ENCODE measurements around the gene CERK. TPM values are rescaled to one million over a fixed set of nuclear protein-coding genes. Genes with fewer than 3 reads are reported as not detected.
A peak's percentile ranks its signal among the peaks of the same experiment; 100 is the strongest.

Gene CERK
- total and polyA plus RNA-seq, 2 of the 13 experiments (the other 11 are each of a cell fraction or from before 2014, with no cell fraction given): 40.3 to 41.9 TPM

DNA sequence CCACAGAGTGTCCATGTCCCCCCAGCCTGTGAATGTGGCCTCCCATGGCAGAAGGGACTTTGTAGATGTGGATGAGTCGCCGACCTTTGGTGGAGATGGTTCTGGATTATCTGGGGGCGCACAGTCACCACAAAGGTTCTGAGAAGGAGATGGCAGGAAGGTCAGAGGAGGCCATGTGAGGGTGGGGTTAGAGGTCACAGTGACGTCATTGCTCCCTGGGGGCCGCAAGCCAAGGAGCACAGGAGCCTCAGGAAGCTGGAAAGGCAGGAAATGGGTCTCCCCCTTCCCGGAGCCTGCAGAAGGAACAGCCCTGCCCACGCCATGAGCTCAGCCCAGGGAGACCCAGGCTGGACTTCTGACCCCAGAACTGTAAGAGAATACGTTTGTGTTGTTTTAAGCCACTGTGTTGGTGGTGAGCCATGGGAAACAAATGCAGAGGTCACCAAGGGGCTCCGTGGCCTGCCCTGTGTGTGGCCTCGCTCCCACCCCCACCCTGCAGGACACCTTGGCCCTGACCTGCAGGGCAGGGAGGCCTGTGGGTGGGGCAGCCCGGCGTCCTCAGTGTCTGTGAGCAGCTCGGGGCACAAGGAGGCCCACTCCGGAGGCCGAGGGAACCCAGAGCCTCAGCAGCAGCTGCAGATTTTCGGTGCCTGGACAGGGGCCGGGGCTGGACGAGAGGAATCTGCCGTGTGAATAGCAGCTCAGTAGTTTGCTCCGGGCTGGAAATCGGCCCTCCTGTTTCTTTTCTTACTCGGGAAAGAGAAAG lies 85.8 kb downstream of the CERK start (continued):
- TF ChIP-seq RFXAP (CRISPR knock-in tag; IDR thresholded peaks at IDR 0.05; ENCODE audit: borderline replicate concordance) (no peak), ZNF556 (CRISPR knock-in tag; IDR thresholded peaks at IDR 0.05; ENCODE audit: borderline replicate concordance) (no peak), ZNF136 (CRISPR knock-in tag; IDR thresholded peaks at IDR 0.05; ENCODE audit: low read depth) (no peak), KDM6A (CRISPR knock-in tag; IDR thresholded peaks at IDR 0.05; ENCODE audit: low read depth) (peak; percentile 71; the same call in 1 of the 2 replicates), JUND (CRISPR knock-in tag; IDR thresholded peaks at IDR 0.05) (peak; percentile 79), ZMYM4 (CRISPR knock-in tag; IDR thresholded peaks at IDR 0.05) (0 out of 2 replicates have a peak, but pooled peaks have one; percentile 23), NR2C2 (CRISPR knock-in tag; IDR thresholded peaks at IDR 0.05; ENCODE audit: borderline replicate concordance) (peak; percentile 90), NPAS2 (CRISPR knock-in tag; IDR thresholded peaks at IDR 0.05; ENCODE audit: borderline replicate concordance) (no peak)
- TF ChIP-seq, protein P1, sequence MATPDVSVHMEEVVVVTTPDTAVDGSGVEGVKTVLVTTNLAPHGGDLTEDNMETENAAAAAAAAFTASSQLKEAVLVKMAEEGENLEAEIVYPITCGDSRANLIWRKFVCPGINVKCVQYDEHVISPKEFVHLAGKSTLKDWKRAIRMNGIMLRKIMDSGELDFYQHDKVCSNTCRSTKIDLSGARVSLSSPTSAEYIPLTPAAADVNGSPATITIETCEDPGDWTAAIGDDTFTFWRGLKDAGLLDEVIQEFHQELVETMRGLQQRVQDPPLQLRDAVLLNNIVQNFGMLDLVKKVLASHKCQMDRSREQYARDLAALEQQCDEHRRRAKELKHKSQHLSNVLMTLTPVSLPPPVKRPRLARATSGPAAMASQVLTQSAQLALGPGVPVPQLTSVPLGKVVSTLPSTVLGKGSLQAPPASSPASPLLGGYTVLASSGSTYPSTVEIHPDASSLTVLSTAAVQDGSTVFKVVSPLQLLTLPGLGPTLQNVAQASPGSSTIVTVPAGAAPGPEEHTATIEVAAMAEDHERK (CRISPR knock-in tag; IDR thresholded peaks at IDR 0.05; ENCODE audit: low read depth): no peak
- TF ChIP-seq, protein P2, sequence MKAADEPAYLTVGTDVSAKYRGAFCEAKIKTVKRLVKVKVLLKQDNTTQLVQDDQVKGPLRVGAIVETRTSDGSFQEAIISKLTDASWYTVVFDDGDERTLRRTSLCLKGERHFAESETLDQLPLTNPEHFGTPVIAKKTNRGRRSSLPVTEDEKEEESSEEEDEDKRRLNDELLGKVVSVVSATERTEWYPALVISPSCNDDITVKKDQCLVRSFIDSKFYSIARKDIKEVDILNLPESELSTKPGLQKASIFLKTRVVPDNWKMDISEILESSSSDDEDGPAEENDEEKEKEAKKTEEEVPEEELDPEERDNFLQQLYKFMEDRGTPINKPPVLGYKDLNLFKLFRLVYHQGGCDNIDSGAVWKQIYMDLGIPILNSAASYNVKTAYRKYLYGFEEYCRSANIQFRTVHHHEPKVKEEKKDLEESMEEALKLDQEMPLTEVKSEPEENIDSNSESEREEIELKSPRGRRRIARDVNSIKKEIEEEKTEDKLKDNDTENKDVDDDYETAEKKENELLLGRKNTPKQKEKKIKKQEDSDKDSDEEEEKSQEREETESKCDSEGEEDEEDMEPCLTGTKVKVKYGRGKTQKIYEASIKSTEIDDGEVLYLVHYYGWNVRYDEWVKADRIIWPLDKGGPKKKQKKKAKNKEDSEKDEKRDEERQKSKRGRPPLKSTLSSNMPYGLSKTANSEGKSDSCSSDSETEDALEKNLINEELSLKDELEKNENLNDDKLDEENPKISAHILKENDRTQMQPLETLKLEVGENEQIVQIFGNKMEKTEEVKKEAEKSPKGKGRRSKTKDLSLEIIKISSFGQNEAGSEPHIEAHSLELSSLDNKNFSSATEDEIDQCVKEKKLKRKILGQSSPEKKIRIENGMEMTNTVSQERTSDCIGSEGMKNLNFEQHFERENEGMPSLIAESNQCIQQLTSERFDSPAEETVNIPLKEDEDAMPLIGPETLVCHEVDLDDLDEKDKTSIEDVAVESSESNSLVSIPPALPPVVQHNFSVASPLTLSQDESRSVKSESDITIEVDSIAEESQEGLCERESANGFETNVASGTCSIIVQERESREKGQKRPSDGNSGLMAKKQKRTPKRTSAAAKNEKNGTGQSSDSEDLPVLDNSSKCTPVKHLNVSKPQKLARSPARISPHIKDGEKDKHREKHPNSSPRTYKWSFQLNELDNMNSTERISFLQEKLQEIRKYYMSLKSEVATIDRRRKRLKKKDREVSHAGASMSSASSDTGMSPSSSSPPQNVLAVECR (CRISPR knock-in tag; IDR thresholded peaks at IDR 0.05; ENCODE audit: borderline replicate concordance): peak; percentile 12; the same call in 1 of the 2 replicates
- TF ChIP-seq, protein P3, sequence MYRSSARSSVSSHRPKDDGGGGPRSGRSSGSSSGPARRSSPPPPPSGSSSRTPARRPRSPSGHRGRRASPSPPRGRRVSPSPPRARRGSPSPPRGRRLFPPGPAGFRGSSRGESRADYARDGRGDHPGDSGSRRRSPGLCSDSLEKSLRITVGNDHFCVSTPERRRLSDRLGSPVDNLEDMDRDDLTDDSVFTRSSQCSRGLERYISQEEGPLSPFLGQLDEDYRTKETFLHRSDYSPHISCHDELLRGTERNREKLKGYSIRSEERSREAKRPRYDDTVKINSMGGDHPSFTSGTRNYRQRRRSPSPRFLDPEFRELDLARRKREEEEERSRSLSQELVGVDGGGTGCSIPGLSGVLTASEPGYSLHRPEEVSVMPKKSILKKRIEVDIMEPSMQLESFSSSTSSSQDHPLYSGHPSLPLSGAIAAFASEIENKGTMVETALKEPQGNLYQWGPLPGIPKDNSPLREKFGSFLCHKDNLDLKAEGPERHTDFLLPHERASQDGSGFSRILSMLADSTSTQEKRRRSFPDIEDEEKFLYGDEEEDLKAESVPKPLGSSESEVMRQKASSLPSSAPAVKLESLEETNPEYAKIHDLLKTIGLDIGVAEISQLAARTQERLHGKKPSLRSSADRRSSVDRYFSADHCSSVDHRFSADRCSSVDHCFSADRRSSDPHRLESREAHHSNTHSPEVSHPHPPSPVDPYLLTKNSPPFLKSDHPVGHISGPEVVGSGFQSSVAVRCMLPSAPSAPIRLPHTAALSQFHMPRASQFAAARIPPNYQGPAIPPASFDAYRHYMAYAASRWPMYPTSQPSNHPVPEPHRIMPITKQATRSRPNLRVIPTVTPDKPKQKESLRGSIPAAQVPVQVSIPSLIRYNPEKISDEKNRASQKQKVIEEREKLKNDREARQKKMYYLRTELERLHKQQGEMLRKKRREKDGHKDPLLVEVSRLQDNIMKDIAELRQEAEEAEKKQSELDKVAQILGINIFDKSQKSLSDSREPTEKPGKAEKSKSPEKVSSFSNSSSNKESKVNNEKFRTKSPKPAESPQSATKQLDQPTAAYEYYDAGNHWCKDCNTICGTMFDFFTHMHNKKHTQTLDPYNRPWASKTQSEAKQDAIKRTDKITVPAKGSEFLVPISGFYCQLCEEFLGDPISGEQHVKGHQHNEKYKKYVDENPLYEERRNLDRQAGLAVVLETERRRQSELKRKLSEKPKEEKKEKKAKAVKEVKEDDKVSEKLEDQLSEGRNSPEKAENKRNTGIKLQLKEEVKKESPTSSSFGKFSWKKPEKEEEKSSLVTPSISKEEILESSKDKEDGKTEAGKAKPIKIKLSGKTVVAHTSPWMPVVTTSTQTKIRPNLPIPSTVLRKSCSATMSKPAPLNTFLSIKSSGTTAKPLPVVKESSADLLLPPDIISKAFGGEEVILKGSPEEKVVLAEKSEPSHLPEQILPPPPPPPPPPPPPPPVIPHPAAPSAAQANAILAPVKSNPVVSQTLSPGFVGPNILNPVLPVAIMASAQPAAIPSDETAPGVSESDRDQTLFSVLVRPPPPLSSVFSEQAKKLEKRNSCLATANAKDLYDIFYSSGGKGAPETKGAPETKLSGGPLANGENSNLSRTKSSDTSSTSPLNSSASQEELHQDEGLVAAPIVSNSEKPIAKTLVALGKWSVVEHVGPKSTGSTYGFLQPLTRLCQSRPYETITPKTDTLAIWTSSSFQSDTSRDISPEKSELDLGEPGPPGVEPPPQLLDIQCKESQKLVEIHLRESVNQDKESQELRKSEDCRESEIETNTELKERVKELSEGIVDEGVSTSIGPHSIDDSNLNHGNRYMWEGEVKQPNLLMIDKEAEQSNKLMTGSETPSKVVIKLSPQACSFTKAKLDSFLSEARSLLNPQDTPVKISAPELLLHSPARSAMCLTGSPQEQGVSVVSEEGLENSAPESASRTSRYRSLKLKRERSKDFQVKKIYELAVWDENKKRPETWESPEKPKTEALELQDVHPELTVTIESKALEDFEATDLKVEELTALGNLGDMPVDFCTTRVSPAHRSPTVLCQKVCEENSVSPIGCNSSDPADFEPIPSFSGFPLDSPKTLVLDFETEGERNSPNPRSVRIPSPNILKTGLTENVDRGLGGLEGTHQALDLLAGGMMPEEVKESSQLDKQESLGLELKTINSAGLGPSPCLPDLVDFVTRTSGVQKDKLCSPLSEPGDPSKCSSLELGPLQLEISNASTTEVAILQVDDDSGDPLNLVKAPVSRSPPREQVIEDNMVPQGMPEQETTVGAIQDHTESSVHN (CRISPR knock-in tag; IDR thresholded peaks at IDR 0.05): no peak
- TF ChIP-seq, protein P4, sequence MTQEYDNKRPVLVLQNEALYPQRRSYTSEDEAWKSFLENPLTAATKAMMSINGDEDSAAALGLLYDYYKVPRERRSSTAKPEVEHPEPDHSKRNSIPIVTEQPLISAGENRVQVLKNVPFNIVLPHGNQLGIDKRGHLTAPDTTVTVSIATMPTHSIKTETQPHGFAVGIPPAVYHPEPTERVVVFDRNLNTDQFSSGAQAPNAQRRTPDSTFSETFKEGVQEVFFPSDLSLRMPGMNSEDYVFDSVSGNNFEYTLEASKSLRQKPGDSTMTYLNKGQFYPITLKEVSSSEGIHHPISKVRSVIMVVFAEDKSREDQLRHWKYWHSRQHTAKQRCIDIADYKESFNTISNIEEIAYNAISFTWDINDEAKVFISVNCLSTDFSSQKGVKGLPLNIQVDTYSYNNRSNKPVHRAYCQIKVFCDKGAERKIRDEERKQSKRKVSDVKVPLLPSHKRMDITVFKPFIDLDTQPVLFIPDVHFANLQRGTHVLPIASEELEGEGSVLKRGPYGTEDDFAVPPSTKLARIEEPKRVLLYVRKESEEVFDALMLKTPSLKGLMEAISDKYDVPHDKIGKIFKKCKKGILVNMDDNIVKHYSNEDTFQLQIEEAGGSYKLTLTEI (CRISPR knock-in tag; conservative IDR thresholded peaks at IDR 0.05): no peak

Data from HepG2 (cell line).